K562 (cell line): ENCODE data around the gene SLC43A1. TPM values are rescaled to one million over a fixed set of nuclear protein-coding genes. Genes with fewer than 3 reads are reported as not detected.
A peak's percentile ranks its signal among the peaks of the same experiment; 100 is the strongest.

Experiments used
- ARHGAP35 ChIP-seq: fragments of 450-650 bp; IDR thresholded peaks from 2 replicates; pipeline ENCODE4 v1.6.1; 2018; ENCODE audit not compliant: partially characterized antibody
- HDAC1 ChIP-seq, 2 experiments: fragments of 450-650 bp; IDR thresholded peaks; 2 replicates each; pipeline ENCODE4 v1.6.1; 2016 to 2017; ENCODE audit warnings: inconsistent platforms in 1 of 2, mild to moderate bottlenecking in 1 of 2, moderate library complexity in 1 of 2
- HOXB6 ChIP-seq: fragments of 250-450 bp; sonication (Bioruptor Pico); IDR thresholded peaks from 2 replicates; pipeline ENCODE4 v1.5.1; 2022; ENCODE audit warnings: mild to moderate bottlenecking, borderline replicate concordance
- SETDB1 ChIP-seq: IDR thresholded peaks from one replicate; pipeline ENCODE4 v1.6.1; 2012; ENCODE audit warnings: low read length, control low read depth, inconsistent platforms
- TAF7 ChIP-seq: fragments of 450-650 bp; IDR thresholded peaks from 2 replicates; pipeline ENCODE4 v1.6.1; 2016; ENCODE audit warnings: missing genetic modification characterization, missing compliant biosample characterization
- ZBTB7A ChIP-seq: IDR thresholded peaks from 2 replicates; pipeline ENCODE4 v1.6.1; 2011; ENCODE audit warnings: low read depth, mild to moderate bottlenecking, low read length, moderate library complexity, borderline replicate concordance; ENCODE audit not compliant: control insufficient read depth
- ZFX ChIP-seq: sonication (generic); formaldehyde crosslinking; IDR thresholded peaks from 2 replicates; pipeline ENCODE4 v1.8.0; 2022; ENCODE audit warnings: mild to moderate bottlenecking, missing genetic modification reagents, moderate library complexity
- polyA plus RNA-seq, 8 experiments: library from polyadenylated mRNA; depleted of rRNA in 4 of 8; stranded (reverse) in 5 of 8; unstranded in 3 of 8; fragments of >200 nt; fragmentation: Nextera tagmentation in 2 of 8; fragmentation: Illumina TruSeq in 1 of 8; extraction: Ambion mirVana in 2 of 8; extraction: Trizol in 1 of 8; gene quantifications; 2 replicates each; pipeline versions ENCODE4 v1.2.1 to v1.2.3, GENCODE V29; 2011 to 2014; ENCODE audit warnings: inconsistent platforms in 1 of 8, missing spikeins in 1 of 8
- total RNA-seq, 7 experiments: library from RNA; depleted of rRNA in 6 of 7; stranded (reverse); fragments of >200 nt in 6 of 7; fragmentation: Illumina TruSeq in 2 of 7; extraction: Trizol in 2 of 7; gene quantifications; 2 replicates each; pipeline versions ENCODE4 v1.2.1 to v1.2.3, GENCODE V29; 2011 to 2021; ENCODE audit warnings: low replicate concordance in 1 of 7
- TF ChIP-seq, protein P1 (sequence below): fragments of 250-450 bp; sonication (Bioruptor Pico); IDR thresholded peaks from 2 replicates; pipeline ENCODE4 v1.8.0; 2022; ENCODE audit warnings: moderate library complexity, mild to moderate bottlenecking, inconsistent platforms
- TF ChIP-seq, protein P2 (sequence below): fragments of 450-650 bp; conservative IDR thresholded peaks from 2 replicates; pipeline ENCODE4 v1.6.1; 2016; ENCODE audit warnings: missing genetic modification characterization, low read depth, mild to moderate bottlenecking, missing compliant biosample characterization, moderate library complexity
- TF ChIP-seq, protein P3 (sequence below), 2 experiments: fragments of 450-650 bp; formaldehyde crosslinking in 1 of 2; IDR thresholded peaks; 2 replicates each; pipeline versions ENCODE4 v1.4.0 to v1.6.1; 2014 to 2020; ENCODE audit warnings: mild to moderate bottlenecking in 2 of 2, borderline replicate concordance in 1 of 2, low read depth in 1 of 2
- TF ChIP-seq, protein P4 (sequence below): sonication (generic); formaldehyde crosslinking; IDR thresholded peaks from 2 replicates; pipeline ENCODE4 v1.8.0; 2022; ENCODE audit warnings: mild to moderate bottlenecking, missing genetic modification reagents
- TF ChIP-seq, protein P5 (sequence below): fragments of 450-650 bp; formaldehyde crosslinking; IDR thresholded peaks from 2 replicates; pipeline ENCODE4 v1.4.0; 2022; ENCODE audit warnings: missing genetic modification characterization

SLC43A1 gene
- total and polyA plus RNA-seq, 9 of the 15 experiments (the other 6 are each of a cell fraction or from before 2014, with no cell fraction given): 2.6 to 41.8 (median 24.6) TPM

DNA sequence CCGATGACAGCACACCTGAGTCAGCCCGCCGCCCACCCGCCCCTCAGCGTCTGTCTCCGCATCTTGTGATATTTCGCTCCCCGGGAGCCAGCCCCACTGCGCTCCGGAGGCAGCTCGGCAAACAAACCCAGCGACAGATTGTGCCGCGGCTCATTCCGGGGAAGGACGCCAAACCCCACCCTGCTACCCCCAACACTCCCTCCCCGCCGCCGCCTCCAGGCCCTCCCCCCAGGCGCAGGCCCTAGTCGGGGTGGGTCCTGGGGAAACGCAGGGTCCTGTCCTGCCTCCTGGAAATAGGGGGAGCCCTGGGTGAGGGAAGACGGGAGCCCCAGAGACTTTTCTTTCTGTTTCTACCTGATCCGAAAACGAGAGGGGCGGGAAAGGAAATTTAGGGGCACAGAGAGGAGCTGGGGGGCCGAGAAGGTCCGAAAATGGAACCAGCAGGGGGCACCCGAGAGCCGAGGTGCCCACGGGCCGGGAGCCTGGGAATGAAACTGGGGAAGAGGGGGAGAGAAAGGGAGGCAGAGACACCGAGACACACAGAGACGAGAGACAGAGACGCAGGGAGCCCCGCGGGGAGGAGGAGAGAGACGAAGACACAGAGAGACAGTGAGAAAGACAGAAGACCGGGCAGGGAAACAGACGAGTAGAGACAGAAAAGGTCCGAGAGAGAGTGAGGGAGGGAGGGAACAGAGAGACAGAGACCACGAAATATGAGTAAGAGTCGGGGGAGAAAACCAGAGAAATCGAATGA lies 56.9 kb downstream of the SLC43A1 start (continued):
- TF ChIP-seq, protein P1, sequence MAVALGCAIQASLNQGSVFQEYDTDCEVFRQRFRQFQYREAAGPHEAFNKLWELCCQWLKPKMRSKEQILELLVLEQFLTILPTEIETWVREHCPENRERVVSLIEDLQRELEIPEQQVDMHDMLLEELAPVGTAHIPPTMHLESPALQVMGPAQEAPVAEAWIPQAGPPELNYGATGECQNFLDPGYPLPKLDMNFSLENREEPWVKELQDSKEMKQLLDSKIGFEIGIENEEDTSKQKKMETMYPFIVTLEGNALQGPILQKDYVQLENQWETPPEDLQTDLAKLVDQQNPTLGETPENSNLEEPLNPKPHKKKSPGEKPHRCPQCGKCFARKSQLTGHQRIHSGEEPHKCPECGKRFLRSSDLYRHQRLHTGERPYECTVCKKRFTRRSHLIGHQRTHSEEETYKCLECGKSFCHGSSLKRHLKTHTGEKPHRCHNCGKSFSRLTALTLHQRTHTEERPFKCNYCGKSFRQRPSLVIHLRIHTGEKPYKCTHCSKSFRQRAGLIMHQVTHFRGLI (CRISPR knock-in tag): no peak
- TF ChIP-seq TAF7 (tag) (no peak), HOXB6 (CRISPR knock-in tag) (no peak), ZBTB7A (peak; percentile 44; the same call in 1 of the 2 replicates), HDAC1 (IDR thresholded peaks at IDR 0.05) (peak in 1 of 2 experiments; percentile 66; a peak in 1 of 4 replicates), ARHGAP35 (peak; percentile 80), ZFX (CRISPR knock-in tag) (peak; percentile 18; the same call in 1 of the 2 replicates), SETDB1 (no peak)
- TF ChIP-seq, protein P2, sequence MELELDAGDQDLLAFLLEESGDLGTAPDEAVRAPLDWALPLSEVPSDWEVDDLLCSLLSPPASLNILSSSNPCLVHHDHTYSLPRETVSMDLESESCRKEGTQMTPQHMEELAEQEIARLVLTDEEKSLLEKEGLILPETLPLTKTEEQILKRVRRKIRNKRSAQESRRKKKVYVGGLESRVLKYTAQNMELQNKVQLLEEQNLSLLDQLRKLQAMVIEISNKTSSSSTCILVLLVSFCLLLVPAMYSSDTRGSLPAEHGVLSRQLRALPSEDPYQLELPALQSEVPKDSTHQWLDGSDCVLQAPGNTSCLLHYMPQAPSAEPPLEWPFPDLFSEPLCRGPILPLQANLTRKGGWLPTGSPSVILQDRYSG: no peak
- TF ChIP-seq, protein P3, sequence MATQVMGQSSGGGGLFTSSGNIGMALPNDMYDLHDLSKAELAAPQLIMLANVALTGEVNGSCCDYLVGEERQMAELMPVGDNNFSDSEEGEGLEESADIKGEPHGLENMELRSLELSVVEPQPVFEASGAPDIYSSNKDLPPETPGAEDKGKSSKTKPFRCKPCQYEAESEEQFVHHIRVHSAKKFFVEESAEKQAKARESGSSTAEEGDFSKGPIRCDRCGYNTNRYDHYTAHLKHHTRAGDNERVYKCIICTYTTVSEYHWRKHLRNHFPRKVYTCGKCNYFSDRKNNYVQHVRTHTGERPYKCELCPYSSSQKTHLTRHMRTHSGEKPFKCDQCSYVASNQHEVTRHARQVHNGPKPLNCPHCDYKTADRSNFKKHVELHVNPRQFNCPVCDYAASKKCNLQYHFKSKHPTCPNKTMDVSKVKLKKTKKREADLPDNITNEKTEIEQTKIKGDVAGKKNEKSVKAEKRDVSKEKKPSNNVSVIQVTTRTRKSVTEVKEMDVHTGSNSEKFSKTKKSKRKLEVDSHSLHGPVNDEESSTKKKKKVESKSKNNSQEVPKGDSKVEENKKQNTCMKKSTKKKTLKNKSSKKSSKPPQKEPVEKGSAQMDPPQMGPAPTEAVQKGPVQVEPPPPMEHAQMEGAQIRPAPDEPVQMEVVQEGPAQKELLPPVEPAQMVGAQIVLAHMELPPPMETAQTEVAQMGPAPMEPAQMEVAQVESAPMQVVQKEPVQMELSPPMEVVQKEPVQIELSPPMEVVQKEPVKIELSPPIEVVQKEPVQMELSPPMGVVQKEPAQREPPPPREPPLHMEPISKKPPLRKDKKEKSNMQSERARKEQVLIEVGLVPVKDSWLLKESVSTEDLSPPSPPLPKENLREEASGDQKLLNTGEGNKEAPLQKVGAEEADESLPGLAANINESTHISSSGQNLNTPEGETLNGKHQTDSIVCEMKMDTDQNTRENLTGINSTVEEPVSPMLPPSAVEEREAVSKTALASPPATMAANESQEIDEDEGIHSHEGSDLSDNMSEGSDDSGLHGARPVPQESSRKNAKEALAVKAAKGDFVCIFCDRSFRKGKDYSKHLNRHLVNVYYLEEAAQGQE (IDR thresholded peaks at IDR 0.05; ENCODE audit: borderline replicate concordance): peak; percentile 55; the same call in 1 of the 2 replicates
- TF ChIP-seq, protein P3 (CRISPR knock-in tag; IDR thresholded peaks at IDR 0.05; ENCODE audit: low read depth): no peak
- TF ChIP-seq, protein P4, sequence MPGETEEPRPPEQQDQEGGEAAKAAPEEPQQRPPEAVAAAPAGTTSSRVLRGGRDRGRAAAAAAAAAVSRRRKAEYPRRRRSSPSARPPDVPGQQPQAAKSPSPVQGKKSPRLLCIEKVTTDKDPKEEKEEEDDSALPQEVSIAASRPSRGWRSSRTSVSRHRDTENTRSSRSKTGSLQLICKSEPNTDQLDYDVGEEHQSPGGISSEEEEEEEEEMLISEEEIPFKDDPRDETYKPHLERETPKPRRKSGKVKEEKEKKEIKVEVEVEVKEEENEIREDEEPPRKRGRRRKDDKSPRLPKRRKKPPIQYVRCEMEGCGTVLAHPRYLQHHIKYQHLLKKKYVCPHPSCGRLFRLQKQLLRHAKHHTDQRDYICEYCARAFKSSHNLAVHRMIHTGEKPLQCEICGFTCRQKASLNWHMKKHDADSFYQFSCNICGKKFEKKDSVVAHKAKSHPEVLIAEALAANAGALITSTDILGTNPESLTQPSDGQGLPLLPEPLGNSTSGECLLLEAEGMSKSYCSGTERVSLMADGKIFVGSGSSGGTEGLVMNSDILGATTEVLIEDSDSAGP: no peak
- TF ChIP-seq, protein P5, sequence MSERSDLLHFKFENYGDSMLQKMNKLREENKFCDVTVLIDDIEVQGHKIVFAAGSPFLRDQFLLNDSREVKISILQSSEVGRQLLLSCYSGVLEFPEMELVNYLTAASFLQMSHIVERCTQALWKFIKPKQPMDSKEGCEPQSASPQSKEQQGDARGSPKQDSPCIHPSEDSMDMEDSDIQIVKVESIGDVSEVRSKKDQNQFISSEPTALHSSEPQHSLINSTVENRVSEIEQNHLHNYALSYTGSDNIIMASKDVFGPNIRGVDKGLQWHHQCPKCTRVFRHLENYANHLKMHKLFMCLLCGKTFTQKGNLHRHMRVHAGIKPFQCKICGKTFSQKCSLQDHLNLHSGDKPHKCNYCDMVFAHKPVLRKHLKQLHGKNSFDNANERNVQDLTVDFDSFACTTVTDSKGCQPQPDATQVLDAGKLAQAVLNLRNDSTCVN (CRISPR knock-in tag): 0 out of 2 replicates have a peak, but pooled peaks have one; percentile 66
